Lower lobe of right lung (tissue), 2 donors: ENCODE measurements around the gene MAP2K4. TPM values are rescaled to one million over a fixed set of nuclear protein-coding genes. Genes with fewer than 3 reads are reported as not detected.

Experiments
- ATAC-seq, 2 donors: fragments of 200-7000 bp; cut with Tn5 transposase; one replicate each; pipeline ENCODE4 v1.9.1; 2020 to 2022; ENCODE audit warnings: mild to moderate bottlenecking in 2 of 2, moderate library complexity in 2 of 2
- DNase-seq: peaks from one replicate; pipeline ENCODE4 v3.0.0-alpha.2; 2020
- H3K27ac ChIP-seq: fragments of 200-600 bp; one replicate; pipeline ENCODE4 v1.8.0; 2022
- H3K27me3 ChIP-seq: fragments of 200-600 bp; one replicate; pipeline ENCODE4 v1.8.0; 2022; ENCODE audit warnings: low read depth
- H3K36me3 ChIP-seq: fragments of 200-600 bp; one replicate; pipeline ENCODE4 v1.8.0; 2022; ENCODE audit warnings: mild to moderate bottlenecking
- H3K4me1 ChIP-seq: fragments of 200-600 bp; one replicate; pipeline ENCODE4 v1.8.0; 2022
- H3K4me3 ChIP-seq: fragments of 200-600 bp; one replicate; pipeline ENCODE4 v1.8.0; 2022; ENCODE audit warnings: mild to moderate bottlenecking
- H3K9me3 ChIP-seq: fragments of 200-600 bp; one replicate; pipeline ENCODE4 v1.8.0; 2022
- CTCF ChIP-seq: fragments of 200-600 bp; IDR thresholded peaks from one replicate; pipeline ENCODE4 v1.8.0; 2022; ENCODE audit warnings: antibody characterized with exemption, mild to moderate bottlenecking
- intact Hi-C: fragments of 100-400 bp; cut with DNase I; formaldehyde crosslinking; loops from one replicate; pipeline ENCODE4 v1.11.0; 2022
- total RNA-seq: library from RNA; stranded (reverse); fragmentation: NEBNext Ultra II Directional; extraction: Animal tissue kit (Norgen Biotek cat#: 25700); gene quantifications from one replicate; pipeline ENCODE4 v1.2.1, GENCODE V29; 2021
- donor health status: DM: no; HTN: yes; CAD: no; lungs with severe emphysema.

The MAP2K4 gene
- total RNA-seq, 1 donor from 2014 or later: 33.0 TPM

DNA sequence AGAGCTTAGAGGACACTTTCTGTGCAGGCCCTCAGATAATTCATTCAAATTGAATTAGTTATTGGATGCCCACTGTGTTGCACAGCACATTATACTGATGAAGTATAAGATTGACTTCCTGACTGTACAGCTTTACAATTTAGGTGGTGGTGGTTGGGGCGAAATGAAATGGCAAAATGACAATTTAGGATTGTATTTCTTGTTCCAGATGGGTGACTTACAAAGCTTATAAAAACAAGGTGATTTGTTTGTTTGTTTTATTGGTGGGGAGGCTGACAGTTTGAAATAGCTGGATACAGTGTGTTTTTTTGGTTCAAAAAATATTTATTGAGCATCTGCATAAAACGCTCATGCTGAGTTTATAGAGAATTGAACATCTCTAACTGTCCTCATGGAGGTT is 1.6 kb downstream of the MAP2K4 start:
- Histone ChIP-seq H3K4me1 (peaks cover 37% of the 10 kb centered on the region), H3K4me3 (no peak overlapping the region), H3K27me3 (no peaks in the 10 kb centered on the region), H3K9me3 (no peaks in the 10 kb centered on the region), H3K36me3 (no peaks in the 10 kb centered on the region), H3K27ac (no peak overlapping the region)
- no peak for TF ChIP-seq CTCF
- ATAC-seq (no peak), DNase-seq (no peak)
- intact Hi-C loops: no loop called here

GRCh38 chr17:12024327-12024726 is 3.6 kb downstream of the MAP2K4 start:
- peaks cover 37% of the 10 kb centered on the region for H3K4me1 ChIP-seq
- DNase-seq: no peak

DNA sequence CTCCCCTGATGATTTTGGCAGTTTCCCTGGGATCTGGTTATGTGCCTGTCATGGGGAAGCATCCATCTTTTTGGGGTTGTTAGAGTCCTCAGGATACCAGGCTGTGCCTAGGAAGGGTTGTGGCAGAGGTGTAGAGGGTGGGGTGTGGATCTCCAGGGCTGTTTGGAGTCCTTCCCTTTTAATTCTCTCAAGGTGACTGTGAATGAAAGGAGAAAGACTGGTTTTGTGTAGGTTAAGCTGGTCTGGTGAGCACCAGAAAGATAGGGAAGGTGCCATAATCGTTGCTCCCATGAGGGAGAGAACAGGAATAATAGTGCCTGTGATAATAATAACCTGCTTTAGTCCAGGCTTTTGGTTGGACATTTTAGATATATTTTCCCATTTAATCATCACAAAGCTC is 7.0 kb downstream of the MAP2K4 start:
- Histone ChIP-seq H3K36me3 (no peaks in the 10 kb centered on the region), H3K27me3 (no peaks in the 10 kb centered on the region), H3K9me3 (no peaks in the 10 kb centered on the region), H3K27ac (no peak overlapping the region), H3K4me1 (peaks cover 34% of the 10 kb centered on the region), H3K4me3 (no peak overlapping the region)
- intact Hi-C loops: no loop called here
- DNase-seq: no peak
- no peak for ATAC-seq
- no peak for TF ChIP-seq CTCF

More at GRCh38 chr17:12024327-12024726, 3.6 kb downstream of the MAP2K4 start:
- Histone ChIP-seq H3K4me3 (no peak overlapping the region), H3K36me3 (no peaks in the 10 kb centered on the region), H3K27ac (no peak overlapping the region), H3K9me3 (no peaks in the 10 kb centered on the region), H3K27me3 (no peaks in the 10 kb centered on the region)
- ATAC-seq: peak in 1 of 2 donors; percentile 47
- intact Hi-C loops: no loop called here
- TF ChIP-seq CTCF: no peak

DNA sequence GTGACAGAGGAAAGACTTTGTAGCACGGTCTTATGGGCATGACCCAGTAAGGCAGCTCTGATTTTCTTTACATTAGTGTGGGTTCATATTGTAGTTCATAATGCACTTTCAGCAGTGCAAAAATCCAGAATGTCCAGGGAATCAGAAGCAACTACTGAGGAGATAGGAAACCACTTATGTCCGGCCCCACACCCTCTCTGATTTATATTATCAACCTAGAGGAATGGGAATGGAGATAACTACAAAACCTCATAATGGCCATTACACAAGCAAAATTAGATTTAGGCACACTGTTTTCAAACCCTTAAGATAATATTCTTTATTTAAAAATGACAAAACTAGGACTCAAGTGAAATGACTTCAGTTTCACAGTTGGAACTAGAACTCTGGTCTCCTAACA is 7.9 kb downstream of the MAP2K4 start:
- intact Hi-C loops: no loop called here
- Histone ChIP-seq H3K27ac (no peak overlapping the region), H3K27me3 (no peaks in the 10 kb centered on the region), H3K4me1 (peaks cover 30% of the 10 kb centered on the region), H3K9me3 (no peaks in the 10 kb centered on the region), H3K4me3 (no peak overlapping the region), H3K36me3 (no peaks in the 10 kb centered on the region)
- DNase-seq (no peak), ATAC-seq (no peak)
- no peak for TF ChIP-seq CTCF

- DNase-seq (no peak), ATAC-seq (no peak)
- Histone ChIP-seq H3K27me3 (no peaks in the 10 kb centered on the region), H3K9me3 (no peaks in the 10 kb centered on the region), H3K4me3 (no peak overlapping the region), H3K27ac (no peak overlapping the region), H3K36me3 (no peaks in the 10 kb centered on the region), H3K4me1 (peaks cover 11% of the 10 kb centered on the region)
- intact Hi-C loops: no loop called here
- no peak for TF ChIP-seq CTCF
Measured at GRCh38 chr17:12034538-12034937, 13.9 kb downstream of the MAP2K4 start.

- Histone ChIP-seq H3K9me3 (no peaks in the 10 kb centered on the region), H3K4me3 (no peak overlapping the region), H3K36me3 (no peaks in the 10 kb centered on the region), H3K27ac (no peak overlapping the region), H3K27me3 (no peaks in the 10 kb centered on the region), H3K4me1 (peaks cover 10% of the 10 kb centered on the region)
- DNase-seq (no peak), ATAC-seq (no peak)
- no peak for TF ChIP-seq CTCF
- intact Hi-C loops: no loop called here
Measured at GRCh38 chr17:12035673-12036072, 15.0 kb downstream of the MAP2K4 start.
